GM12878 (cell line): ENCODE data around the gene KLHL22. TPM values are rescaled to one million over a fixed set of nuclear protein-coding genes. Genes with fewer than 3 reads are reported as not detected.

Experiments
- ATAC-seq: fragments of 200-7000 bp; cut with Tn5 transposase; 3 replicates; pipeline ENCODE4 v1.9.1; 2020; ENCODE audit warnings: mild to moderate bottlenecking, moderate library complexity
- BruUV-seq: library from RNA; stranded (reverse); fragments of 400-500 nt; replicated peaks from 2 replicates; lab custom pipeline; 2021; lab: Mats Ljungman, UMichigan
- CTCF ChIA-PET: fragments of 300-600 bp; sonication (Branson Sonifier 250); formaldehyde crosslinking; extraction: SDS; loops from one replicate; lab custom pipeline; 2021; ENCODE audit warnings: inconsistent platforms; lab: Yijun Ruan, JAX
- POLR2A ChIA-PET: fragments of 350-600 bp; formaldehyde crosslinking; extraction: SDS; loops from one replicate; lab custom pipeline; 2021; ENCODE audit warnings: inconsistent platforms; lab: Charles Lee
- RAD21 ChIA-PET: fragments of 300-600 bp; sonication (Branson Sonifier 250); formaldehyde crosslinking; loops from one replicate; lab custom pipeline; 2023; ENCODE audit warnings: antibody characterized with exemption; ENCODE audit not compliant: unreplicated experiment; lab: Charles Lee
- SMC1A ChIA-PET: fragments of 300-600 bp; sonication (Branson Sonifier 250); formaldehyde crosslinking; loops from one replicate; lab custom pipeline; 2023; ENCODE audit not compliant: unreplicated experiment, uncharacterized antibody; lab: Charles Lee
- DNase-seq: peaks from one replicate; pipeline ENCODE4 v3.0.0-alpha.2; 2011; ENCODE audit warnings: low read depth, low spot score
- FAIRE-seq: peaks from 3 replicates; lab custom pipeline; 2011; peaks lifted over from hg19 to GRCh38; lab: Jason Lieb, UNC
- H2AFZ ChIP-seq: 2 replicates; pipeline ENCODE4 v1.6.0; 2011; ENCODE audit warnings: low read depth, low read length, control low read depth; ENCODE audit not compliant: control insufficient read depth
- H3K27ac ChIP-seq: 2 replicates; pipeline ENCODE4 v1.5.1; 2011; ENCODE audit warnings: control low read depth; ENCODE audit not compliant: control insufficient read depth, insufficient read depth
- H3K27me3 ChIP-seq, 2 experiments: replicated peaks in 1 of 2; 2 replicates each; pipeline versions ENCODE4 v1.6.0 to v1.6.1; 2011; ENCODE audit warnings: low read length in 1 of 2; ENCODE audit not compliant: control insufficient read depth in 2 of 2, insufficient read depth in 2 of 2
- H3K36me3 ChIP-seq, 2 experiments: 2 replicates each; pipeline ENCODE4 v1.5.1; 2011; ENCODE audit warnings: low read length in 1 of 2; ENCODE audit not compliant: control insufficient read depth in 2 of 2, insufficient read depth in 2 of 2
- H3K4me1 ChIP-seq: 2 replicates; pipeline ENCODE4 v1.6.1; 2011; ENCODE audit warnings: mild to moderate bottlenecking, low read length, moderate library complexity, mixed read lengths; ENCODE audit not compliant: control insufficient read depth, insufficient read depth
- H3K4me2 ChIP-seq: 2 replicates; pipeline ENCODE4 v1.6.0; 2011; ENCODE audit warnings: control low read depth; ENCODE audit not compliant: control insufficient read depth, insufficient read depth
- H3K4me3 ChIP-seq: fragments of 200-600 bp; sonication (generic); 2 replicates; pipeline ENCODE4 v1.5.1; 2016
- H3K79me2 ChIP-seq: 2 replicates; pipeline ENCODE4 v1.6.0; 2011; ENCODE audit warnings: low read length; ENCODE audit not compliant: control insufficient read depth, insufficient read depth
- H3K9ac ChIP-seq: 2 replicates; pipeline ENCODE4 v1.8.0; 2011; ENCODE audit warnings: low read length, control low read depth, mixed read lengths; ENCODE audit not compliant: control insufficient read depth, insufficient read depth
- H3K9me3 ChIP-seq: replicated peaks from 3 replicates; pipeline ENCODE4 v1.5.1; 2011; ENCODE audit warnings: mild to moderate bottlenecking, low read length; ENCODE audit not compliant: control insufficient read depth, insufficient read depth
- H4K20me1 ChIP-seq: 2 replicates; pipeline ENCODE4 v1.6.0; 2011; ENCODE audit not compliant: control insufficient read depth, insufficient read depth
- MEF2A ChIP-seq: IDR thresholded peaks from 2 replicates; pipeline ENCODE4 v1.6.1; 2011; ENCODE audit warnings: low read depth, mild to moderate bottlenecking, low read length, moderate library complexity; ENCODE audit not compliant: insufficient read depth
- NRF1 ChIP-seq: conservative IDR thresholded peaks from 2 replicates; pipeline ENCODE4 v1.6.1; 2011; ENCODE audit warnings: mild to moderate bottlenecking, low read depth, low read length, improper control_type of control experiment
- PRDM15 ChIP-seq: fragments of 450-650 bp; formaldehyde crosslinking; IDR thresholded peaks from 2 replicates; pipeline ENCODE4 v1.4.0; 2020; ENCODE audit warnings: mild to moderate bottlenecking, moderate library complexity
- SMC3 ChIP-seq: IDR thresholded peaks from 2 replicates; pipeline ENCODE4 v1.6.1; 2011; ENCODE audit warnings: low read length, improper control_type of control experiment, borderline replicate concordance
- ZBED1 ChIP-seq: IDR thresholded peaks from 2 replicates; pipeline ENCODE4 v1.6.1; 2016; ENCODE audit warnings: borderline replicate concordance
- WGBS: methylation state at CpG from one replicate; pipeline ENCODE4 v1.1.6; 2016; ENCODE audit warnings: low lambda C conversion rate; ENCODE audit not compliant: insufficient replicate concordance, insufficient coverage; ENCODE audit errors: missing lambda C conversion rate; 5-methylcytosine and 5-hydroxymethylcytosine counted together
- in situ Hi-C: fragments of 300-500 bp; cut with MboI; formaldehyde crosslinking; loops from 9 replicates; pipeline ENCODE4 v1.14.3; 2018; ENCODE audit warnings: mixed read lengths
- intact Hi-C: fragments of 100-400 bp; cut with micrococcal nuclease; formaldehyde crosslinking; loops from one replicate; pipeline ENCODE4 v1.14.2; 2022; ENCODE audit not compliant: unreplicated experiment
- polyA plus RNA-seq, 11 experiments: library from polyadenylated mRNA; depleted of rRNA in 4 of 11; unstranded in 6 of 11; stranded (reverse) in 5 of 11; fragments of >200 nt; fragmentation: Nextera tagmentation in 4 of 11; fragmentation: Illumina TruSeq in 1 of 11; extraction: Ambion mirVana in 4 of 11; extraction: Trizol in 1 of 11; gene quantifications; 1 replicate in 1 of 11; 2 replicates in 10 of 11; pipeline versions ENCODE4 v1.2.1 to v1.2.3, GENCODE V29; 2011 to 2016; ENCODE audit warnings: inconsistent platforms in 2 of 11, missing spikeins in 2 of 11, low read depth in 1 of 11
- total RNA-seq, 4 experiments: library from RNA; depleted of rRNA in 3 of 4; stranded (reverse); fragments of >200 nt in 3 of 4; fragmentation: Illumina TruSeq in 1 of 4; extraction: Trizol in 1 of 4; gene quantifications; 2 replicates each; pipeline versions ENCODE4 v1.2.1 to v1.2.3, GENCODE V29; 2013 to 2021
- TF ChIP-seq, protein P1 (sequence below): fragments of 450-650 bp; IDR thresholded peaks from 2 replicates; pipeline ENCODE4 v1.6.1; 2017; ENCODE audit warnings: mild to moderate bottlenecking

KLHL22 gene
- total and polyA plus RNA-seq, 10 of the 15 experiments (the other 5 are each of a cell fraction or from before 2014, with no cell fraction given), result 0.06 to 22.1 (median 14.2) TPM

DNA sequence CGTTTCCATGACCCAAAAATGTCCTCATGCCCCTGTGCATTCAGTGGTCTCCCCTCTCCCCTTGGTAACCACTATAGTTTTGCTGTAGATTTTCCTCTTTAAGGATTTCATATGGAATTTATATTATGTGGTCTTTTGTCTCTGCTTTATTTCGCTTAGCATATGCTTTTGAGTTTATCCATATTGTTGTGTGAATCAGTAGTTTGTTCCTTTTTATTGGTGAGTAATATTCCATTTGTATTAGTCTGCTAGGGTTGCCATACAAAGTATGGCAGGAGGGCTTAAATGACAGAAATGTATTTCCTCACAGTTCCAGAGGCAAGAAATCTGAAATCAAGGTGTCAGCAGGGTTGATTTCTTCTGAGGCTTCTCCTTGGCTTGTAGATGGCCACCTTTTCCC lies 98.1 kb downstream of the KLHL22 start:
- Histone ChIP-seq H3K4me1 (peaks cover 8% of the 10 kb centered on the region), H3K79me2 (no peaks in the 10 kb centered on the region), H3K9me3 (no peaks in the 10 kb centered on the region), H3K4me3 (no peak overlapping the region), H3K27ac (no peak overlapping the region), H2AFZ (no peak overlapping the region), H3K27me3 (no peaks in the 10 kb centered on the region), H3K9ac (no peak overlapping the region), H3K36me3 (no peaks in the 10 kb centered on the region), H3K4me2 (no peak overlapping the region), H4K20me1 (no peaks in the 10 kb centered on the region)
- ATAC-seq, result no peak
- POLR2A ChIA-PET, result interaction anchor here (0.7 kb wide), 1 partner anchor 10 kb away, joined by 5 read pairs; no protein-coding TSS in a partner anchor
- TF ChIP-seq NRF1 (no peak), ZBED1 (no peak), SMC3 (no peak), PRDM15 (no peak), MEF2A (no peak)
- TF ChIP-seq, protein P1, sequence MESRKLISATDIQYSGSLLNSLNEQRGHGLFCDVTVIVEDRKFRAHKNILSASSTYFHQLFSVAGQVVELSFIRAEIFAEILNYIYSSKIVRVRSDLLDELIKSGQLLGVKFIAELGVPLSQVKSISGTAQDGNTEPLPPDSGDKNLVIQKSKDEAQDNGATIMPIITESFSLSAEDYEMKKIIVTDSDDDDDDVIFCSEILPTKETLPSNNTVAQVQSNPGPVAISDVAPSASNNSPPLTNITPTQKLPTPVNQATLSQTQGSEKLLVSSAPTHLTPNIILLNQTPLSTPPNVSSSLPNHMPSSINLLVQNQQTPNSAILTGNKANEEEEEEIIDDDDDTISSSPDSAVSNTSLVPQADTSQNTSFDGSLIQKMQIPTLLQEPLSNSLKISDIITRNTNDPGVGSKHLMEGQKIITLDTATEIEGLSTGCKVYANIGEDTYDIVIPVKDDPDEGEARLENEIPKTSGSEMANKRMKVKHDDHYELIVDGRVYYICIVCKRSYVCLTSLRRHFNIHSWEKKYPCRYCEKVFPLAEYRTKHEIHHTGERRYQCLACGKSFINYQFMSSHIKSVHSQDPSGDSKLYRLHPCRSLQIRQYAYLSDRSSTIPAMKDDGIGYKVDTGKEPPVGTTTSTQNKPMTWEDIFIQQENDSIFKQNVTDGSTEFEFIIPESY, result no peak
- WGBS, result 50% methylated on average over 2 of the region's 2 CpGs
- in situ Hi-C loops, result no loop called here
- DNase-seq, result no peak
- SMC1A ChIA-PET, result interaction anchor here (1.4 kb wide), 1 partner anchor 59 kb away, joined by 3 read pairs; no protein-coding TSS in a partner anchor
- no TSS peak for BruUV-seq
- CTCF ChIA-PET, result no interaction called here
- intact Hi-C loops, result no loop called here
- RAD21 ChIA-PET, result no interaction called here
- FAIRE-seq, result no peak
